GM12874 (cell line): ENCODE results near the gene DNAH8.

ENCODE experiments used
- CTCF ChIP-seq: IDR thresholded peaks from 2 replicates; pipeline ENCODE4 v1.5.1; 2011; ENCODE audit warnings: low read depth, mild to moderate bottlenecking, control low read depth, low read length, moderate library complexity; ENCODE audit not compliant: insufficient read depth

DNAH8 gene

GRCh38 chr6:38818691-38819090, 103.6 kb downstream of the DNAH8 start:
- no peak for TF ChIP-seq CTCF

GRCh38 chr6:38822963-38823362, 107.9 kb downstream of the DNAH8 start:
- TF ChIP-seq CTCF = no peak

- TF ChIP-seq CTCF = no peak
These were observed 109.3 kb downstream of the DNAH8 start for GRCh38 chr6:38824243-38824894.

GRCh38 chr6:38827024-38827423, 111.9 kb downstream of the DNAH8 start:
- no peak for TF ChIP-seq CTCF

- no peak for TF ChIP-seq CTCF
These were observed 116.8 kb downstream of the DNAH8 start for GRCh38 chr6:38831865-38832264.

GRCh38 chr6:38833320-38833719, 118.2 kb downstream of the DNAH8 start:
- TF ChIP-seq CTCF = no peak

- no peak for TF ChIP-seq CTCF
These were observed 121.5 kb downstream of the DNAH8 start for GRCh38 chr6:38836585-38836984.
